DMS79 (cell line): ENCODE measurements around the gene TTC31.
A peak's percentile ranks its signal among the peaks of the same experiment; 100 is the strongest.

Source experiments
- DNase-seq: peaks from one replicate; lab custom pipeline; 2025; lab: John Stamatoyannopoulos, UW

TTC31 gene

DNA sequence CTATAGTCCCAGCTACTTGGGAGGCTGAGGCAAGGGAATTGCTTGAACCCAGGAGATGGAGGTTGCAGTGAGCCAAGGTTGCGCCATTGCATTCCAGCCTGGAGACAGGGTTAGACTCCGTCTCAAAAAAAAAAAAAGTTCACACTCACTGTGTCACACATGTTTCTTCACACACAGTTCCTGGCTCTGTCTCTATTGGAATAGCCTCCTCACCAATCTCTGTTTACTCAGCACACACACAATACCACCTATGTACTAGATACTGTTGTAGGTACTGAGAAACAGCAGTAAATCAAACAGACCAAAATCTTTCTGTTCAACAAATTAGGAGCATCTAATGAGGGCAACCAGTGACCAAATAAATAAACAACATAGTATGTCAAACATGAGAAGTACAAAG is 3.3 kb downstream of the TTC31 start:
- no peak for DNase-seq

- no peak for DNase-seq
Measured at GRCh38 chr2:74488643-74489481, 6.0 kb downstream of the TTC31 start.

- DNase-seq, result no peak
Measured at GRCh38 chr2:74489906-74490305, 7.0 kb downstream of the TTC31 start.

GRCh38 chr2:74491648-74492544 is 9.0 kb downstream of the TTC31 start:
- no peak for DNase-seq

- DNase-seq, result no peak
Measured at GRCh38 chr2:74493546-74493945, 10.7 kb downstream of the TTC31 start.

- no peak for DNase-seq
Measured at GRCh38 chr2:74495440-74495839, 12.6 kb downstream of the TTC31 start.

DNA sequence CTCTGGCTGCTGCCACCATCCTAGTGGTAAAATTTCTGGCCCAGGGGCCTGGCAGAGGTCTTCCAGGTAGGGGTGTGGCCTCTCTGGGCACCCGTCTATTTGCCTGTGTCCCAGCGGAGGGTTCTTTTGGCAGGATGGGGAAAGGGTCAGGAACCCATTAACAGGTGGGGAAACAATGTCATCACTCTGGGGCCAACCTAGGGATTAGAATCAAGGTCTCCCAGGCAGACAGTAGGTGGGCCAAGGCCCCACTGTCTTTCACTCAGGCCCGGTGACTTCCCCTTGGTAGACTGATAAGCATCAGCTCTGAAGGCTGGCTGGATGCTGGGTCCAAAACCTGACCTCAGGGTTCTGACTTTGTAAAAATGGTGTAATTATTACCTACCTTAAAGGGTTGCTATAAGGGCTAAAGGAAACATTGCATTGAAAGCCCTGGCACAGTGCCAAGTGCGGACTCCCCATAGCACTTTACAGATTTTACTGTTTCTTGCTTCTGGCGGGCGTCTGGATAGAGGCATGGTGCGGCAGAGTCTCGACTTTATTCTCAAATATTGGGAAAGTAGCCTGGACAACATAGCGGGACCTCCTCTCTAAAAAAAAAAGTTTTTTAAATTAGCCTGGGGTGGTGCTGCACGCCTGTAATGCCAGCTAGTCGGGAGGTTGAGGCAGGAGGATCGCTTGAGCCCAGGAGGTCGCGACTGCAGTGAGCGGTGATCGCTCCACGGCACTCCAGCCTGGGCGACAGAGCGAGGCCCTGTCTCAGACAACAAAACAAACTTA is 14.3 kb downstream of the TTC31 start:
- DNase-seq, result no peak

DNA sequence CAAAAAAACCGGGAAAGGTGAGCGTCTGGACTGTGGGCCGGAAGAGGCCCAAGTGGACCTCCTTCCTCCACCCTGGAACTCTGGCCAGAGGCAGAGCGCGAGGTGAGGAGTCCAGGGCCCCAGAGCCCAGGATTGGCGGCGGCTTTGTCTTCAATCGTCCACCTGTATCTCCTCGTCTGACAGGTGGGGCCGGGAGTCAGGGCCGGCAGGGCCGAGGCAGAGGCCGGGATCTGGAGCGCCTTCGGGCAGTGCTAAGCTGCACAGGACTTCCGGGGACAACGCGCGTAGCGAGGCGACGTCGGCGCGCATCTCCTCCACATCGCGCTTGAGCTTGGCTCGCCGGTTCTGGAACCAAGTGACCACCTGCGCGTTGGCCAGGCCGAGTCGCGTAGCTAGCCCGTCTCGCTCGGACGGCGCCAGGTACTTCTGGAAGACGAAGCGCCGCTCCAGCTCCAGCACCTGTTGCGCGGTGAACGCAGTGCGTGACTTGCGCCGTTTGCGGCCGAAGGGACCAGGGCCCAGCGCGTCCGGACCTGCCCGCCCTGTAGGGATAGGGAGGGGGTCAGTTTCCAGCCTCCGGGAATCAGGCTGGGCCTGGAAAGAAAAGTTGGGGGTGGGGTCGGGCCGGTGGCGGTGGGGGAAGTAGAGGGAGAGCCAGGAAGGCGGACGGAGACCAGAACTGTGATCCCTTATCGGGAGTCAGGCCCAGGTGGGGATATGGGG is 15.1 kb downstream of the TTC31 start:
- DNase-seq, result peak; percentile 38

- DNase-seq, result peak; percentile 63
Measured at GRCh38 chr2:74498500-74499266, 15.8 kb downstream of the TTC31 start.

- DNase-seq, result no peak
Measured at GRCh38 chr2:74499267-74499939, 16.5 kb downstream of the TTC31 start, which contains the start of gene LBX2. Gene LBX2 (minus strand): TSS chr2:74499603. CDS start chr2:74499537, 66 bp downstream.

DNA sequence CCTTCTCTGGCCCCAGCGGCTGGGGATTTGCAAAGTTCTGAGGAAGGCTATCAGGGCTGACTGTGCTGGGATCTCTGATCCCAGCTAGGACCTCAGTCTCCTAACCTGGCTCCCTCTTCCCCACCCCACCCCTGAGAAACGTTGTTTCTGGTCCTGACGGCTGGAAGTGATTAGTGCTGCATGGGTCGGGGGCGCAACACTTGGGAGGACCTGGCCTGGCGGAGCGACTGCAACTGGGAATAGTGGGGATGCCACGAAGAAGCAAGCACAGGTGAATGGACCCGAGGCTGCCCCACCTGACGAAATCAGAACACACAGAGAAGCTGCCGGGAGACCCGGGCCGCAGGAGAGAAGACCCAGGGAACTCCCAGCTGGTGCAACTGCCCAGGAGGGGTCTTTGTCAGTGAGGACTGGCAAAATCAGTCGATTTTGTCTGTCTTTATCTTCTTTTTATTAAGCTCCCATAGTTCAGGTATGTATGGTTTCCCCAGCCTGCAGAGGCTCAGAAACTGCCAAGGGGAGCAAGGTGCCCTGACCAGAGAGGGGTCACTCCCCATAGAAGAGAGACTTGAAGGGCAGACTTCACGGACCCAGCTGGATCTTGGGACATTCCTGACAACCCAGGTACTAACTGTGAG is 17.2 kb downstream of the TTC31 start:
- DNase-seq, result no peak

DNA sequence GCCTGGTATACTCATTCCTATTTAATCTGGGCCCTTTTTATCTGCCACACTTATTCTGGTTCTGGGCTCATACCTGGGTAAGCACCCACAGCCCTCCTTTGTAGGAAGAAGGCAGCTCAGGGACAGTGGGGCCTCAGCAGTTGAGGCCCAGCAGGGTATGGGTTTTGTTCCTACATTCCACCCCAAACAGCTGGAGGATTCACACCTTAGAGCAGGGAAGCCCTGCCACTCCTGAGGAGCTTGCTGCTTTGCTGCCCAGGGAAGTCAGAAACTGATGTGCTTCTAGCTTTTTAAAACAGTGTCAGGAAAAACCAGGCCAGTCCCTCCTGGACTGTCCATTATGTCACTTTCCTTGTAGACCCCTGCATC is 17.7 kb downstream of the TTC31 start:
- DNase-seq, result no peak

DNA sequence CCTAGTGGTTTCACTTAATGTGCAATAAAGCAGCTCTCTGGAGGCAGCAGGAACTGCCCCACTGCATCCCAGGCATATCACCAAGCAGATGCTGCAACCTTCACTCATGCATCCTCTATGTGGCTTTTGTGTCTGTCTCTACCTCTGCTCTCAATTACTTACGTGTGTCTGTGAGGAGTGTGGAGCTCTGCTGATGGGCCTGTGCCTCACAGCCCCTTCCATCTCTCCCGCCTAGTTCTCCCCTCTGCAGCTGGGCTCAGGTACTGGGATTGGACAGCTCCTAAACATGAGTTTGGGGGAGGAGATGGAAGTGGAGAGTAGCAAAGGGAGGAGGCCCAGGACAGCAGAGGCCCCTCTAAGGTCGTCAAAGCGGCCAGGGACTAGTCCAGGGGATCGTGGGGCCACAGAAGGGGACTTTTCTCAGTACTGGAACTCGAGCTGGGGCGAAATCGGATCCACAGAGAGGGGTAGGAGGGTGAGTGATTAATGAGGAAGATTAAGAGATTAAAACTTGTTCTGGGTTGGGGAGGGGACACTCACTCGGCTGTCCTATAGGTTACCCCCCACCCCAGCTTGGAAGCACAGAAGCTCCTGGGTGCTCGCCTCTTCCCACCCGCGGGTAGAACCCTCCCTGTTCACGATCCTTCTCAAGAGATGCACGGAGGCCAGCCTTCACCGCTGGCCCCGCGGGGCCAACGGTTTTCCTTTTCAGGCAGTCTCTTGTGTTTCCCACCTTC is 18.6 kb downstream of the TTC31 start:
- DNase-seq, result no peak

- DNase-seq, result no peak
Measured at GRCh38 chr2:74502147-74502719, 19.4 kb downstream of the TTC31 start.

- no peak for DNase-seq
Measured at GRCh38 chr2:74502720-74503505, 20.0 kb downstream of the TTC31 start.

- DNase-seq, result no peak
Measured at GRCh38 chr2:74503506-74504475, 20.9 kb downstream of the TTC31 start.

- DNase-seq, result no peak
Measured at GRCh38 chr2:74504591-74504990, 21.7 kb downstream of the TTC31 start.
